GM21367 (cell line): ENCODE results near the gene RFTN1.

Source experiments
- ATAC-seq: cut with Tn5 transposase; IDR thresholded peaks from one replicate; pipeline ENCODE4 v1.9.1; 2021; ENCODE audit not compliant: unreplicated experiment

The RFTN1 gene

GRCh38 chr3:16468002-16468335 is 45.5 kb downstream of the RFTN1 start:
- no peak for ATAC-seq

DNA sequence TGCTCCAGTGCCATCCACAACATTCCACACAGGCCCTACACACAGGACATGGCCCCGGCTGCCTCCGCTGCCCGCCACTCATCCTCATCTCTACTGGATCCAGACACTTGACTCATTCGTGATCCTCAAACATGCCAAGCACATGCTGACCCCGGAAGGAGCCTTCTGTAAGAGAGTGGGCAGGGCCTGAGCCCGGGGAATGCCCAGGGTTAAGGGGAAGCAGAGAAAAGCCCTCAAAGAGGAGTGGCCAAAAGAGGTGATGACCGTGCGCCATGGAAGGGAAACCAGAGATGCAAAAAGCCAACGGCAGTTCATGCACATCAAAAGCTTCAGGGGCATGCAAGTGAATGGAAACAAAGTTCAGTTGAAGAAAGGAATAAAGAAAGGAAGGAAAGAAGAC is 46.1 kb downstream of the RFTN1 start:
- peak; percentile 91 for ATAC-seq

GRCh38 chr3:16466822-16467221 is 46.7 kb downstream of the RFTN1 start:
- ATAC-seq = no peak

- ATAC-seq = no peak
Measured at GRCh38 chr3:16464511-16465148, 48.9 kb downstream of the RFTN1 start.

DNA sequence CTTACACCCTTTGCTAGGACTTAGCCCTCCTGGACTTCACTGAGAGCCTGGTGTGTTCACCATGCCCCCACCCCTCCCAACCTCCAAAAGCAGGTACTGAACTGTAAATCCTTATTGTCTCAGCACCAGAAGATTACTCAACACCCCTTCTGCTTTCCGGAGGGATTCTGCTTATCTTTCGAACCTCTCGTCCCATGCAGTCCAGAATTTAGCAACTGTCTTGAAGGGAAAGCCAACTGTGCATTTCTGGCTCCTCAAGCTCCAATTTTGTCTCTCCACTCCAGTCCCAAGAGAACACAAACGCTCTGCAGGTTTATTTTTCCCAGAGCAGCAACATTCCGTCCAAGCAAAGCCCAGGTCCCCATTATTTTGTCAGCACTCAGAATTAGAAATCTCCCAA is 49.6 kb downstream of the RFTN1 start:
- no peak for ATAC-seq

DNA sequence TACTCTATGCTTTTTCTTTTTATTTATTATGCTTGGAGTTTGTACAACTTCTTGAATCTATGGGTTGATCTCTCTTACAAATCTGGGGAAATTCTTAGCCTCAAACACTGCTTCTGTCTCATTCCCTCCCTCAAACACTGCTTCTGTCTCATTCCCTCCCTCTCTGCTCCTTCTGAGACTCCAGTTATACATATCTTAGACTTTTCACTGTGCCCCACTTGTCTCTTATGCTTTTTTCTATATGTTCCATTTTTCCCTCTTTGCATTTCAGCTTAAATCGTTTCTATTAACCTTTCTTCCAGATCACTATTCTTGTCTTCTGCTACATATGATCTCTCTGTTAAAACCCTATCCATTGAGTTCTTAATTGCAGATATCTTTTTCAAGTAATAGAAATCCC is 50.4 kb downstream of the RFTN1 start:
- ATAC-seq = no peak

- no peak for ATAC-seq
Measured at GRCh38 chr3:16462679-16463078, 50.8 kb downstream of the RFTN1 start.

DNA sequence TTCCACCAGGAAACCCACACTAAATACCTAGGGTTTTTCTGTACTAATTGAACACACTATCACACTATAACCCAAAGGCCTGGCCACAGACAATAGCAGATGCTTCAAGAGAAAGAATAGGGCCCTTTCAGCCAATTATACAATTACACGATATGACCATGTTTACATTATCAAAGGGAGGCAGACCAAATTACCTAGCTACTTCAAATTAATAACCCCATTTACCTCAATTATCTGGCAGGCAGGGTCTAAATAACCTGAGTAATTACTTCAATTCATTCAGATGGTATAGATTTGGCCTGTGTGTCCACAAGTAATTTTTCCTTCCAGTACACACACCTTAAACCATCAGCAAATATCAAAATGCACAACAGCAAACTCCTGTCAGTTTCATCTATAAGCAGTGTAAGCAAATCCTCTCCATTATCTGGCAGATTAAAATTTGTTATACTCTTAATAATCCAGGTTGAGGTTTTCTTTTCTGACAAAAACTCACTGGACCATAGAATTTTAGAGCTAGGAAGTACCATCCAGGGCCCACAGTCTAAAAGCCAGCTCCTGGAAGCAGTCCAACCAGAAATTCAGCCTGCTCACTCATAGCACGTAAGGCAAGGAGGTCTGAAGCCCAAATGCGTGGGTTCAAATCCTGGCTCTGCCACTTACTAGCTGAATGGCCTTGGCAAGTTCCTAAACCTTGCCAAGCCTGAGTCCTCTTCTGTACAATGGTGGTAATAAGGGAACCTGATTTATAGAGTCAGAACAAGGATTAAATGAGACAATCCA is 51.8 kb downstream of the RFTN1 start:
- ATAC-seq = no peak

- no peak for ATAC-seq
Measured at GRCh38 chr3:16460886-16461285, 52.6 kb downstream of the RFTN1 start.

DNA sequence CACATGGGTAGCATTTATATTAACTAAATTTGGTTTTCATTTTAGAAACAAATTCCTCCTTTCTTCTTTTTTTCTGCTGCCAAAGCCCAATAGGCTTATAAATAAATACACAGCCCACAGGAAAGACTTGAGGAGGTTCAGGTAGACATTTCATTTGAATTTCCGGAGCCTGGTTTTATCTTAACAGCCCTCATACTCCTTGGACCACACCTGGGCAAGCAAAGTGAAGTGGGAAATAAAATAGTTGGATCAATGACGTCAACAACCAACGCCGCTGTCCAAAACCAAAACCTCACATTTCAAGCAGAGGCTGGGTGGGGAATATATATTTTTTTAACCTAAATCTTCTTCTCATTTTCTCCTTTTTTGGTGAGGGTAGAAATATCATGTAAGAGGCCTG is 53.2 kb downstream of the RFTN1 start:
- ATAC-seq = no peak

DNA sequence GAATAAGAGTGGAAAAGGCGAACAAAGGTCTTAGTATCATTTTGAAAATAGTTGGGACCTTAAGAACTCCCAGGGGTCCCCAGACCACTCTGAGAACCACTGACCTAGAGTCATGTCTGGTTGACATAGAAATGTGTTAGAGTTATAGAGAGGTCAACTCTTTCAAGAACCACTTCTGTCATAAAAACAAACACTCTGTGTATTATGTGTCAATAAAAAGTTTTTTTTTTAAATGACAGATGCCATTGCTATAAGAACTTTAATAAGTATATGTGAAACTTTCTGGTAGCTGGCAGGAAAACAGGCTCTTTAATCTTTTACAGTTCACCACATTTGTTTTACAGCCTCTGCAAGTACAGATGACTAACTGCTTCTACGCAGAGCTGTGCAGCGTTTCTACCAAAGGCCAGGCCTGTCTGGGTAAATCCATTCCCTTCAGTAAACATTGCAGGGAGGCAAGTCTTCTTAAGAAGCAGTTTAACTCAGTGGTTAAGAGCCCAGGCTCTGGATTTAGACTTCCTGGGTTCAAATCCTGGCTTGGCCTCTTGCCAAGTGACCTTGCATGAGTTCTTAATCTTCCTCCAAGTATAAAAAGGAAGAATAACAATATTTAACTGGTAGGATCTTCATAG is 56.6 kb downstream of the RFTN1 start:
- no peak for ATAC-seq

DNA sequence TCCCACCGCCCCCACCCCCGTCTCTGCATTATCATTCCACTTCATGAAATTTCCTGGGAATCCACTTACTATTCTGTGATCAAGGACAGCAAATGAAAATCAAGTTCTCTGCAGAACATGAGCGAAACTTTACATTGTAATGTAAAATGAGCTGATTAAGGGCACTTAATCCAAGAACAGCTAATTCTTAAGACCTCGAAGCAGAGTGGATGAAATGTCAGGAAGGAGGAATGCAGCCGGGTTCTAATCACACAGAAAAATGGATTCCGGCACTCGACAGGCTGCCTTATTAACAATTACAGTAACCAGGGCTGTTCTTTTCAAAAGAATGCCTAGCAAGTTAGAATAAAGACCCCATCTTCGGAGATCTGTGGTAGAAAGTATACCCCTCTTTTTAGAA is 57.5 kb downstream of the RFTN1 start:
- ATAC-seq = no peak

DNA sequence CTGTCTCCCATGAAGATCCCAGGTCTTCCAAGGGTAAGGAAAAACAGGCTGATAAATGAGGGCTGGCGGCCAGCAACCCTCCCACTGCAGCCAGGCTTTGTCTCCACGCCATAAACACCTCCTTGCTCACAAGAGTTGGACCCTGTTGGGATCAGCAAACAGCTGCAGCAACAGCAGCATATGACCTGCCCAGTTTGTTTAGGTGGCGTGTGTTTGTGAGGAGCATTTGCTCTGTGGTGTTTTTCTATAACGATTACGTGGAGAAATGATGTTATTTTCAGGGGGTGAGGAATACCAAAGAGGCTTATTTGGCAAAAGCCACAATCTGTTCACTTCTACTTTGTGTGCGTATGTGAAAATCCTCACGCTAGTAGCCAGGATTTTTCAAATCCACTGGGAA is 58.5 kb downstream of the RFTN1 start:
- ATAC-seq = no peak

DNA sequence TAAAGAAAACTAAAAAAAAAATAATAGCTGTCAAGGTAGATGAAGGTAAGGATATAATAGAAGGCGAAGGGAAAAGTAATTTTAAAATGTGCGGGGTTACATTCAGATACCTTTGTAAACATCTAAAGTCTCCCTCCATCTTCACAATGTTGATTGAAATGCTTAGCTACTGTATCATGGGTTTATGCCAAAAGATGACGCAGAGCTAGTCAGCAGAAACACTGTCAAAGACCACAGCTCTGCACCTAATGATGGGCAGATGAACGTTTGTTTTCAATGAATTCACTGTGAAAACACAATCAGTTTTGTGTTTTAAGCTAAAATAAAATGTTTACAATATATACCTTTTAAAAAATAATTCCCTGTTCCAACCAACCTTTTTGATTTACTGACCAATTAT is 61.2 kb downstream of the RFTN1 start:
- ATAC-seq = no peak

DNA sequence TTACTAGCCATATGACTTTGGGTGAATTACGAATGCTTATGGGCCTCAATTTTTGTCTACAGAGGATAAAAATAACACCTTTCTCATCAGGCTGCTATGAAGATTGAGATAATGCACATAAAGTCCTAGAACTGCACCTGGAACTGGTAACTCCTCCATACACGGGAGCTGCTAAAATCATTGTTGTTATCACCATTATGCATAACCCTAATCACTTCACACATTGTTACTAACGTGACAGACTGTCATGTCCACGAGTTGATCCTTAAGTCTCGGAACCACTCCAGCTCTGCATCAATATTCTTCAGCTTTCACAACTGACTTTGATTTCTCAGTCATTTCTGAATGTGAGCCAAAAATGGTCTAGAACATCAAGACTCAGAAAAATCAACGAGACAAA is 64.1 kb downstream of the RFTN1 start:
- no peak for ATAC-seq

DNA sequence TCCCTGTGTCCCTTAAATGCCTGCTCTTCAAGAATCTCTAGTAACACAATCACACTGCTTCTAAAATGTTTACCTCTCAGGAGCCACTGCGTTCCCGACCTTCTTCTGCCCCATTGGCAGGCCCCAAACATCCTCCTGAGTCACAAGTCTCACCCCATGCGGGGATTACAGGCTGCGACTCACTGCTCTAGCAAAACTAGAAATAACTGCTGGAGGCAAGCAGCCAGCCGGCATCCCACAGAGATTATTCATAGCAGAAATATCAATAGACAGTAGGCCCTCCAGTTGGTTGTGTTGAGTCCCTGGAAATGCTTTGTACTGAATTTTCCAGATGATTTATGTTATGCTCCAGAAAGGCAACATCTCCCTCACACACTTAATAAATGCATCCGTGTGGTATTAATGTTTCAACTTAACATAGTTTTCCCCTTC is 64.8 kb downstream of the RFTN1 start:
- ATAC-seq = no peak

DNA sequence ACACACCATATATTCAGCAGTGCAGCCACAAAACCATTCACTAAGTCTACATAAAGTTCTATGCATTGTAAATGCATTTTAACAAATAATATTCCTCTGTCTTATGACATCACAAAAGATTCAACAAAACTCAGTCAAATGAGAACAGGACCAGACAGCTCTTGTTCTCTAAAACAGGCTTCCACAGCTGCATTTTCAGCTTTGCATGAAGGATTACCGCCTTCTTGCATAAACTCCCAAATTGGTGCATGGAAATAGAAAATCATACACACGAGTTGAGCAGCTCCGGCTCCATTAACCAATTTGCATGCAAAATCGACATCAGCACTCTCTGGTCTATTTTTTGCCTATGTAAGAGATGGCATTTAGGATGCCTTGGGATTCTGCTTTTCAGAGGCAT is 66.4 kb downstream of the RFTN1 start:
- ATAC-seq = no peak

- ATAC-seq = no peak
Measured at GRCh38 chr3:16444344-16444743, 69.2 kb downstream of the RFTN1 start.

- no peak for ATAC-seq
Measured at GRCh38 chr3:16442730-16443129, 70.8 kb downstream of the RFTN1 start.

GRCh38 chr3:16441371-16441875 is 72.1 kb downstream of the RFTN1 start:
- no peak for ATAC-seq

- ATAC-seq = no peak
Measured at GRCh38 chr3:16439848-16440708, 73.4 kb downstream of the RFTN1 start.
